Measurements from ENCODE around the gene GPR137B.

GPR137B gene

DNA sequence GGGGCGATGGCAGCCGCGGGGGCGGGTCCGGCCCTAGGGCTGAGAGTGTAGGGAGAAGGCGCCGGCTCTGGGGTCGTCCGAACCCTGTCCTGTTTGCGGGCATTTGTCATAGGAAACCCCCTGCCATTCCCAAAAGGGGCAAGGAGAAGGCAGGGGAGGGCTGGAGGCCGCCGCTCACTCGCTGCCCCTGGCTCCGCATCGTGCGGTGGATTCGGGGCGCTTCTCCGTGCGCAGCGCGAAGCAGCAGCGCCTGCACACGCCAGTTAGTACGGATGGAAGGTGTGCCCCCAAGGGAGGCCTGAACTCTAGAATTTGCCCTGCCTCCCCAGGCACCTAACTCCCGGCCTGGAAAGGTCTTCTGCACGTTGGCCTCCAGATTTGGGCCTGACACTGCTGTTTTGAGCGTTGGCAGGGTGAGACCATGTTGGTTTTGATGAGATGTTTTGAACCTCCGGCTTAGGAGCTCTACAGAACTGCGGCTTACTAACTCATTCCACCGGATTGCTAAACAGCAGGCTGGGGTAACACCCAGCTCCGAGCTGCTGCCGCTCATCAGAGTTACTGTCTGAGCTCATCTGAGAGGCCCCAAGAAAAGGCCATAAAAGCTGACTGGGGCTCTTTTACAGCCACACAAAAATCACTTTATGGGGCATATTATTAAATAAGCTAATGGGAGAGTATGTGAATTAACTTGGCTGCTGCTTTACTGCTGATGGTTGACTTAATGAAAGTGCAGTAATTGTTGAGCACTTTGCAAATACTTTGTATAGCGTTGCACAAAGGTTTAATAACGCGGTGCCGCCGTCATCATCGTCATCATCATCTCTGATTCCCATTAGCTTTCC is 987 bp downstream of the GPR137B start:
- H3K4me3 ChIP-seq (ENCODE audit: low read depth, low read length) = peak overlapping the region; percentile 70

DNA sequence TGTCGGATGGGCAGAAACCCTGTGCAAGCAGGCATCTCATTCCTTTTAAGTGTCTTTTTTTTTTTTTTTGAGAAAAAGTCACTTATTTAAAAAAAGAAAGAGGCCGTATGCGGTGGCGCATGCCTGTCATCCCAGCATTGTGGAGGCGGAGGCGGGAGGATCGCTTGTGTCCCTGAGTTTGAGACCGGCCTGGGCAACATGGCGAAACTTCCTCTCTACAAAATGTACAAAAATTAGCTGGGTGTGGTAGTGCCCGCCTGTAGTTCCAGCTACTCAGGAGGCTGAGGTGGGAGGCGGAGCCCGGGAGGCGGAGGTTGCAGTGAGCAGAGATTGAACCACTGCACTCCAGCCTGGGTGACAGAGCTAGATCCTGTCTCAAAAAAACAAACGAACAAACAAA is 1.7 kb downstream of the GPR137B start:
- TF ChIP-seq, protein P1, sequence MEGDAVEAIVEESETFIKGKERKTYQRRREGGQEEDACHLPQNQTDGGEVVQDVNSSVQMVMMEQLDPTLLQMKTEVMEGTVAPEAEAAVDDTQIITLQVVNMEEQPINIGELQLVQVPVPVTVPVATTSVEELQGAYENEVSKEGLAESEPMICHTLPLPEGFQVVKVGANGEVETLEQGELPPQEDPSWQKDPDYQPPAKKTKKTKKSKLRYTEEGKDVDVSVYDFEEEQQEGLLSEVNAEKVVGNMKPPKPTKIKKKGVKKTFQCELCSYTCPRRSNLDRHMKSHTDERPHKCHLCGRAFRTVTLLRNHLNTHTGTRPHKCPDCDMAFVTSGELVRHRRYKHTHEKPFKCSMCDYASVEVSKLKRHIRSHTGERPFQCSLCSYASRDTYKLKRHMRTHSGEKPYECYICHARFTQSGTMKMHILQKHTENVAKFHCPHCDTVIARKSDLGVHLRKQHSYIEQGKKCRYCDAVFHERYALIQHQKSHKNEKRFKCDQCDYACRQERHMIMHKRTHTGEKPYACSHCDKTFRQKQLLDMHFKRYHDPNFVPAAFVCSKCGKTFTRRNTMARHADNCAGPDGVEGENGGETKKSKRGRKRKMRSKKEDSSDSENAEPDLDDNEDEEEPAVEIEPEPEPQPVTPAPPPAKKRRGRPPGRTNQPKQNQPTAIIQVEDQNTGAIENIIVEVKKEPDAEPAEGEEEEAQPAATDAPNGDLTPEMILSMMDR (IDR thresholded peaks at IDR 0.05; ENCODE audit: low read depth, low read length) = no peak
- in situ Hi-C loops (cut with HindIII; ENCODE audit: low sequenced_read_pairs) = no loop called here
- DNase-seq (ENCODE audit: low read depth, low spot score) = no peak
- H3K4me3 ChIP-seq (ENCODE audit: low read depth, low read length) = no peak overlapping the region

More for the DNA sequence above, 987 bp downstream of the GPR137B start:
- peak; percentile 48 for DNase-seq (ENCODE audit: low read depth, low spot score)
- TF ChIP-seq, protein P1 (IDR thresholded peaks at IDR 0.05; ENCODE audit: low read depth, low read length) = no peak
- in situ Hi-C loops (cut with HindIII; ENCODE audit: low sequenced_read_pairs) = no loop called here

DNA sequence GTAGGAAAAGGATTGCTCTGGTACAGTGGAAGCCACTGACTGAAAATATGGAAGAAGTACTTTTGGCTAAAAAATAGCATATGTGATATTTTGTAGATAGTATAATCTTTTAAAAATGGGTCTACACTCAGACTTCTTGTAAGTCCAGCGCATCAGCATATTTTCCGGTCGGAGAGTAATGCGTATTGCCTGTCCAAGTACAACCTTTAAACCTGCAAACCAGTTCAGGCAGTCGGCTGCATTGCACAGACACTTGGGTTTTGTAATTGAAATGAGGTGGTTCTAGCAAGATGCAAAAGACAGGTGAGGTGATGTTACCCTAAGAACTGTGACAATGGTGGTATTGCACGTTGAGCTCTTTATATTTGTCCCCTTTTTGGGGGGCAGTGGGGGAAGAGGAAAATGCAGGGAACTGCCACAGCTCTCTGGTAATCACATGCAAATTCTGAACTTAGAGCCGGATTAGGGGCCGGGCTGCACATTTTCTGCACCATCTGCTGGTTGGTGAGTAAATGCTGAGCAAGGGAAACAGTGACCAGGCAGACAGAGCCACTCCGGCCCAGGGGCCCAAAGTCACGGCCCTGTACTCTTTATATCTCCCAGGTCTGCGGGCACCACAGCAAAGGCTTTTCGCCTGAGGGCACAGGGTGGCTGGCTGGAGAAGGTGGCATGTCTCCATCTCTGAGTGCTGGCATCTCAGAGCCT is 2.3 kb downstream of the GPR137B start:
- H3K4me3 ChIP-seq (ENCODE audit: low read depth, low read length) = no peak overlapping the region
- in situ Hi-C loops (cut with HindIII; ENCODE audit: low sequenced_read_pairs) = no loop called here
- TF ChIP-seq, protein P1 (IDR thresholded peaks at IDR 0.05; ENCODE audit: low read depth, low read length) = no peak
- DNase-seq (ENCODE audit: low read depth, low spot score) = no peak

DNA sequence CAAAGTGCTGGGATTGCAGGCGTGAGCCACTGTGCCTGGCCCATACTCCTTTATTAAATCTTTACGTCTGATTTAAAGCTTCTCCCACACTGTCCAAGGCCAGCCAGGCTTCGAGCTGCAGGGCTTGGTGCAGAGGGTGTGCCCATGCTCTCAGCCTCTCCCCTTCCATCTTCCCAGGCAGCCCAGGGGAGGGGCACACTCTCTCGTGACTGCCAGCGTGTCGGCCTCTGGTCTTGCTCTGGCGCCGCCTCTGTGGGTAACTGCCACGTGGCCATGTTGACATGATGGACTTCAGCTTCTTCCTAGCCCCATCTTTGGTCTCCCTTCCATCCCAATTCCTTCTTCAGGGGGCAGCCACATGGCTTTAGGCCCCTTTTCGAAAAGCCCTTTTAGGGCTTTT is 4.7 kb downstream of the GPR137B start:
- no peak for DNase-seq (ENCODE audit: low read depth, low spot score)
- H3K4me3 ChIP-seq (ENCODE audit: low read depth, low read length) = no peak overlapping the region
- TF ChIP-seq, protein P1 (IDR thresholded peaks at IDR 0.05; ENCODE audit: low read depth, low read length) = no peak
- in situ Hi-C loops (cut with HindIII; ENCODE audit: low sequenced_read_pairs) = no loop called here

DNA sequence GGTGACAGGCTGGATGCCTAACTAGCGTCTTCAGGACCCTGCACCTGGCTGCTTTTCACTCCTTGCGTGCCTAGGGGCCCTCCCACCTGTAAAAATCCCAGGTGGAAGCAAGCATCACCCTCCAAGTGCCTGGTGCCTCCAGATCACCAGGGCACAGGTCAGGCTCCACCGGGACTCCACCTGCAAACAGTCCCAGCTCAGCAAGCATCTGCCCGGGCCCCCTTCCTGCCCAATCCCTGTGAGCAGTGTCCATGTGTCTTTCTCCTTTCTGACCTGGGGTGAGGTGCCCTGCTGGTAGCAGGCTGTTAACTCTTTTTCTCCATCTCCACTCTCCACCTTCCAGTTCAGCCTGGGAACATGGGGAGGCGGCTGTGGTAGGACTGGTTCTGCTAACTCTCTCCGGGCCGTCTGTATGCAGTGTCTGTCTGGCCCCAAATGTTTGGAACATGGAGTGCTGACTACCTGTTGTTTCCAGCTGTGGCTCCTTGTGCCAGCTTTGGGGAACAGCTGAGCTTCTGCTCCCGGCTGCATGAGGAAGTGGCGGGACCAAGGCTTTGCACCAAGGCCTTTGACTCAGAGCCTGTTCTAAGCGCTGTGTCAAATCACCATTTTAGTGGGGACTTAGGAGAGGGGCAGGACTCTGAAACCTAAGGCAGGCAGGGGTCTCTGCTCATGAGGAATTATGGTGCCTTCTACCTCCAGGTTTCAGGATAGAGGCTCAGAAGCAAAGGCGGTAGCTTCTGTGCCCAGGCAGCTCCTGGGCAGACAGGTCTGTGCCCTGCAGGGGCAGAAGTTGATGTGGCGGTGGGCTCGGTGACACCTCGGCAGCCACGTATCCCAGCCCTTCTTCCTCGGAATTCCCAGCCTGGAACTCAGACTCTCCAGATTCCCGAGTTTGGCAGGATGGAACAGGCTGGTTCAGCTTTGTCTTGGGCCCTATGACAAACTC is 5.5 kb downstream of the GPR137B start:
- no peak overlapping the region for H3K4me3 ChIP-seq (ENCODE audit: low read depth, low read length)
- no peak for DNase-seq (ENCODE audit: low read depth, low spot score)
- TF ChIP-seq, protein P1 (IDR thresholded peaks at IDR 0.05; ENCODE audit: low read depth, low read length) = no peak
- in situ Hi-C loops (cut with HindIII; ENCODE audit: low sequenced_read_pairs) = no loop called here

DNA sequence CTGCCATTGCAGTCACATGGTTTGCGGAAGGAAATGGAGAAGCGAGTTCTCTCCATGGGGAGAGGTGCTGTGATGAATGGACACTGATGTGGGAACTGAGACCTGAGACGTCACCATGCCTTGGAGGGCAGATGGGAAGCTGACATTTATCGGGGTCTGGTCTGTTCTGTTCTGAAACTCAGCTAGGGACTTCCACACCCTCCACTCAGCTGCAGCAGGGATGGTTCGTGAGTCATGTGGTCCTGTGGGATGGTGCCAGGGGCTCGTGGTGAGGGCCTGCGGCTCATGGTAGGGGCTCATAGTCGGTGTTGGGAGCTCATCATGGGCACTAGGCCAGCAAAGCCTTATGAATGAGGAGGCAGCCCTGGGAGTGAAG is 6.1 kb downstream of the GPR137B start:
- in situ Hi-C loops (cut with HindIII; ENCODE audit: low sequenced_read_pairs) = no loop called here
- TF ChIP-seq, protein P1 (IDR thresholded peaks at IDR 0.05; ENCODE audit: low read depth, low read length) = no peak
- H3K4me3 ChIP-seq (ENCODE audit: low read depth, low read length) = no peak overlapping the region
- peak; percentile 36 for DNase-seq (ENCODE audit: low read depth, low spot score)
